T-helper 17 cell (primary cell): ENCODE data around the gene TMEM39B. TPM values are rescaled to one million over a fixed set of nuclear protein-coding genes. Genes with fewer than 3 reads are reported as not detected.
"Not testable (repeated sequence)": the region's sequence is repeated elsewhere in the genome, so short reads cannot be mapped to it uniquely, and the experiment has no call there.

ENCODE experiments used
- ATAC-seq: fragments of 150-1000 bp; cut with Tn5 transposase; 2 replicates; pipeline ENCODE4 v1.10.0; 2021; ENCODE audit warnings: mild to moderate bottlenecking, moderate library complexity
- DNase-seq, 3 donors: peaks; one replicate each; pipeline versions ENCODE4 v3.0.0 to v3.0.0-alpha.2; 2020 to 2021
- H3K9me3 ChIP-seq: one replicate; pipeline ENCODE4 v1.7.0; 2013; ENCODE audit warnings: low read length, mild to moderate bottlenecking; ENCODE audit not compliant: control insufficient read depth, poor library complexity, severe bottlenecking
- H3K27ac Mint-ChIP-seq: one replicate; pipeline ENCODE4 v1.8.0; 2022; ENCODE audit warnings: mild to moderate bottlenecking, moderate library complexity, mixed read lengths
- H3K27me3 Mint-ChIP-seq: one replicate; pipeline ENCODE4 v1.8.0; 2022; ENCODE audit warnings: mixed read lengths
- H3K36me3 Mint-ChIP-seq: one replicate; pipeline ENCODE4 v1.8.0; 2022; ENCODE audit warnings: low read depth, mixed read lengths
- H3K4me1 Mint-ChIP-seq: one replicate; pipeline ENCODE4 v1.8.0; 2022; ENCODE audit warnings: mild to moderate bottlenecking, mixed read lengths
- H3K4me3 Mint-ChIP-seq: one replicate; pipeline ENCODE4 v1.8.0; 2022; ENCODE audit warnings: mild to moderate bottlenecking, moderate library complexity, mixed read lengths
- total RNA-seq, 4 donors: library from RNA in 2 of 4; stranded (reverse) in 2 of 4; gene quantifications; one replicate each; pipeline ENCODE4 v1.2.3 and lab custom pipeline; 2022 to 2026

TMEM39B gene
- total RNA-seq, 2 donors from 2014 or later = 15.8 to 16.7 TPM

DNA sequence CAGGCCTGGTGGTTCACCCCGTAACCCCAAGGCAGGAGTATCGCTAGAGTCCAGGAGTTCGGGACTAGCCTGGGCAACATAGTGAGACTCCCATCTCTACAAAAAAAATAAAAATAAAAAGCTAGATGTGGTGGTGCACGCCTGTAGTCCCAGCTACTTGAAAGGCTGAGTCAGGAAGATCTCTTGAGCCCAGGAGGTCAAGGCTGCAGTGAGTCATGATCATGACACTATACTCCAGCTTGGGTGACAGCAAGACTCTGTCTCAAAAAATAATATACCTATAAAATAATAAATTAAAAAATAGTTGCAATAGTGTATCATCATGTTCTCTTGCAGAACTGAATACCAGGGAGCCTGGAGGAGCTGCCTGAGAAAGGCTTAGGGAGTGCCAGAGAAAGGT is 19.9 kb upstream of the TMEM39B start:
- Mint-ChIP-seq H3K27ac (no peak overlapping the region), H3K27me3 (no peaks in the 10 kb centered on the region), H3K4me1 (peaks cover 4% of the 10 kb centered on the region), H3K4me3 (no peak overlapping the region), H3K36me3 (peaks cover 2% of the 10 kb centered on the region)
- no peaks in the 10 kb centered on the region for H3K9me3 ChIP-seq
- no peak for DNase-seq
- ATAC-seq = no peak

DNA sequence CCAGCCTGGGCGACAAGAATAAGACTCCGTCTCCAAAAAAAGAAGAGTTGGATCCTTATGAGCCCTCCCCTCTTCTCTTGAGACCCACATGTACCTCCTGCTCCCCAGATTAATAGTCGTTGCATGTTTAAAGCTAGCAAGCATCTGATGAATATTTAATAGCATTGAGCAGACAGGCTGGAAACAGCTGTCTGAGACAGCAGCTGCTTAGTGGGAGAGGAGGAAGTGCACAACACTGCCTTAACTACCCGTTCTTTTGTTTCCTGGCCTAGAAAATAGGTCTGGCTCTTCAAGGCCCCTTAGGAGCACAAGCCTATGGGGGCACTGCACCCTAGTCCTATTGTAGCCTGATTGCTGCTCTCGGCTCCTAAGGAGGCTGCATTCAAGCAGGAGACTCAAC is 17.3 kb upstream of the TMEM39B start:
- Mint-ChIP-seq H3K4me1 (peaks cover 2% of the 10 kb centered on the region), H3K36me3 (peaks cover 2% of the 10 kb centered on the region), H3K27ac (no peak overlapping the region), H3K4me3 (no peak overlapping the region), H3K27me3 (no peaks in the 10 kb centered on the region)
- H3K9me3 ChIP-seq = no peaks in the 10 kb centered on the region
- no peak for DNase-seq
- no peak for ATAC-seq

DNA sequence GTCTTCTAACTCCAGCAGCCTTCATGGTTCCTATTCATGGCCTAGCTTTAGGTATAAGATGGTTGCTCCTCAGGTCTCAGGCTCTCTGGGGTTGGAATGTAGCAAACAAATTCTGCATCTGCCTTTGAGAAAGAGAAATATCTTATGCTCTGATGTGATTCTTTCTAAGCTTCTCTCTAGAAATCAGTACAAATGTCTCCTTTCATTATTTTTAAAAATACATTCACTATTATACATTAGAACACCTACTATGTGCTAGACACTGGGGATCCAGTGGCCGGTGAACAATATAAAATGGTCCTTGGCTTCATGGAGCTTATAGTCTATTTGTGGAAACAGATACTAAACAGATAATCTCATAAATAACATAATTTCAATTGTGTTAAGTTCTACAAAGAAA is 16.1 kb upstream of the TMEM39B start:
- DNase-seq (no peak), ATAC-seq (no peak)
- no peaks in the 10 kb centered on the region for H3K27me3 Mint-ChIP-seq
- H3K9me3 ChIP-seq = no peaks in the 10 kb centered on the region
- peaks cover 2% of the 10 kb centered on the region for H3K4me1 Mint-ChIP-seq
- H3K27ac Mint-ChIP-seq = no peak overlapping the region
- peaks cover 2% of the 10 kb centered on the region for H3K36me3 Mint-ChIP-seq
- no peak overlapping the region for H3K4me3 Mint-ChIP-seq

DNA sequence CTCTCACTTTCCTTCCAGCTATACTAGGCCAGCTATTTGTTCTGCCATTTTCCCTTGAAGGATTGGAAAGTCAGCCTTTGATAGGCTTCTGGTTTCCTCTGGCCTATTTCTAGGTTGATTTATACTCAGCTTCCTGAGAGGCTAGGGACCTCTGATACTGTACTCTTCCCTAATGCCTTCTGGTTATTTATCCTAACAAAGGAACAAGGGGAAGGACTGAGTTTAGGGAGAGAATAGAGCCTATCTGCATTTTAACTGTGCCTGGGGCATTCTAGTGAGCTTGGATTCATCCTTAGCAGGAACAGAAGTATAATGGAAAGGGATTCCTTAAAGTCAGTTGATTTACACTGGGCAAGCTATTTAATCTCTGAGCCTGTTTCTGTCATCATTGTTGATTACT is 11.8 kb upstream of the TMEM39B start:
- DNase-seq (no peak), ATAC-seq (no peak)
- Mint-ChIP-seq H3K4me1 (no peaks in the 10 kb centered on the region), H3K4me3 (no peak overlapping the region), H3K36me3 (no peaks in the 10 kb centered on the region), H3K27me3 (no peaks in the 10 kb centered on the region), H3K27ac (no peak overlapping the region)
- no peaks in the 10 kb centered on the region for H3K9me3 ChIP-seq

DNA sequence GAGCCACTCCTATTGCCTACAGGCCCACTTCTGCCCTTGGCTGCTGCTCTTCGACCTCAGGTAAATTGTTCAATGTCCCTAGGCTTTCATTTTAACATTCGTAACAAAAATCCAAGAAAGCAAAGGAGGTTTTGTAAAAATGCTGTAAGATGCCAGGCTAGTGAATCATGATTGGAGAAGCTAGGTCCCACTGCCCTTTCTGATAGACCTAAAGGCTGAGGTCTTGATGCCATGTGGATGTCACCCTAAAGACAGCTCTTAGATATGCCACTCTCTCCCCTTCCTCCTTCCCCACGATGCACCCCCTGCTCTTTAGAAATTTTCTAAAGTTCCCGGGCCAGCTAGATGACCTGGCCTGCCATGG is 9.9 kb upstream of the TMEM39B start:
- Mint-ChIP-seq H3K27me3 (no peaks in the 10 kb centered on the region), H3K4me3 (no peak overlapping the region), H3K27ac (peak overlapping the region; percentile 63), H3K4me1 (no peaks in the 10 kb centered on the region), H3K36me3 (no peaks in the 10 kb centered on the region)
- H3K9me3 ChIP-seq = no peaks in the 10 kb centered on the region
- ATAC-seq (no peak), DNase-seq (no peak)

DNA sequence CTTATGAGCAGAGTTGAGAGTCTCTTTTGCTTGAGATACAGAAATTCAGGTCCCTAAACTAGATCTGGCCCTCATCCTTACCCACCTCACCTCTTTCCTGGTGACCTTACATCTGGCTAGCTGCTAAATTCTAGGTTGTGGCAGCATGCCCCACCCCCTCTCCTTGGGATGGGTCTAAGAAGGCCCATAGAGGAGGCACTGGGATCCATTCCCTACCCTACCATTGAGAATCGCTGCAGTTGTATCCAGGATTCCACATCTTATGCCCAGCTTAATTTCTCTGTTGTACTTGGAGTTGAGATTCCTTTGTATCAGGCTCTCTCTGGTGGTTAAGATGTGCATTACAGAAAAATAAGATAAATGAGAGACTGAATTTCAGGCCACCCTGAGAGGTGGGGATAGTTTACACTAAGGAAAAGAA is 9.5 kb upstream of the TMEM39B start:
- Mint-ChIP-seq H3K36me3 (no peaks in the 10 kb centered on the region), H3K4me3 (no peak overlapping the region), H3K27me3 (no peaks in the 10 kb centered on the region), H3K27ac (peak overlapping the region; percentile 63), H3K4me1 (no peaks in the 10 kb centered on the region)
- ATAC-seq = peak; percentile 64
- H3K9me3 ChIP-seq = no peaks in the 10 kb centered on the region
- DNase-seq = no peak

DNA sequence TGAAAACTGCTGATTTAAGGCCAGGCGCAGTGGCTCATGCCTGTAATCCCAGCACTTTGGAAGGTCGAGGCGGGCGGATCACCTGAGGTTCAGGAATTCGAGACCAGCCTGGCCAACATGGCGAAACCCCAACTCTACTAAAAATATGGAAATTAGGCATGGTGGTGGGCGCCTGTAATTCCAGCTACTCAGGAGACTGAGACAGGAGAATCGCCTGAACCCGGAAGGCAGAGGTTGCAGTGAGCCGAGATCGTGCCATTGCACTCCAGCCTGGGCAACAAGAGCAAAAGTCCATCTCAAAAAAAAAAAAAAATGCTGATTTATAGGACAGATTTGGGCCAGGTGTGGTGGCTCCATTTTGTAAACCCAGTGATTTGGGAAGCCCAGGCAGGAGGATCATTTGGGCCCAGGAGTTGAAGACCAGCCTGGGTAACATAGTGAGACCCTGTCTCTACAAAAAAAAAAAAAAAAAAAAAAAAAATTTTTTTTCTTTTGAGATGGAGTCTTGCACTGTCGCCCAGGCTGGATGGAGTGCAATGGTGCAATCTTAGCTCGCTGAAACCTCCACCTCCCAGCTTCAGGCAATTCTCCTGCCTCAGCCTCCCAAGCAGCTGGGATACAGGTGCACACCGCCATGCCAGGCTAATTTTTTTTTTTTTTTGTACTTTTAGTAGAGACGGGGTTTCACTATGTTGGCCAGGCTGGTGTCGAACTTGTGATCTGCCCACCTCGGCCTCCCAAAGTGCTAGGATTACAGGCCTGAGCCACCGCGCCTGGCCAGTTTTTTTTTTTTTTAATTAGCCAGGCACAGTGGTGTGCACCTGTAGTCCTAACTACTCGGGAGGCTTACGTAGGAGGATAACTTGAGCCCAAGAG is 6.9 kb upstream of the TMEM39B start:
- H3K27ac Mint-ChIP-seq = peak overlapping the region; percentile 78
- not testable (repeated sequence) for H3K36me3 Mint-ChIP-seq, H3K4me3 Mint-ChIP-seq, H3K27me3 Mint-ChIP-seq, DNase-seq, H3K4me1 Mint-ChIP-seq, ATAC-seq, H3K9me3 ChIP-seq

DNA sequence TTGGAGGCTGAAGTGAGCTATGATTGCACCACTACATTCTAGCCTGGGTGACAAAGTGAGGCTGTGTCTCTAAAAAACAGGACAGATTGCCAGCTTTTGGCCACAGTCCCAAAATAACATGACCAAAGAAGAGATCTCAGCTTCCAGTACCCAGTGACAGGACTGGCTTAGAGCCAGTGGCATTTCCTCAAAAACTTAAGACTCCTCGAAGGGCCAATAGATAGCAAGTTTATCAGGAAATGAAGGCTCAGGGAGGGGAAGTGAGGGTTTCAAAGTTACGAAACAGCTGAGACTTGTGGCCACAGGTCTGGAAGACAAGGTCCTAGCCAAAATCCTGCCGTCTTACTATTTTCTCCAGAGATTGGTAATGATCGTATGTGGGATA is 6.3 kb upstream of the TMEM39B start:
- no peaks in the 10 kb centered on the region for H3K9me3 ChIP-seq
- no peak overlapping the region for H3K4me3 Mint-ChIP-seq
- peak; percentile 64 for ATAC-seq
- H3K4me1 Mint-ChIP-seq = peaks cover 5% of the 10 kb centered on the region
- H3K36me3 Mint-ChIP-seq = no peaks in the 10 kb centered on the region
- H3K27ac Mint-ChIP-seq = peak overlapping the region; percentile 24
- no peak for DNase-seq
- H3K27me3 Mint-ChIP-seq = no peaks in the 10 kb centered on the region

DNA sequence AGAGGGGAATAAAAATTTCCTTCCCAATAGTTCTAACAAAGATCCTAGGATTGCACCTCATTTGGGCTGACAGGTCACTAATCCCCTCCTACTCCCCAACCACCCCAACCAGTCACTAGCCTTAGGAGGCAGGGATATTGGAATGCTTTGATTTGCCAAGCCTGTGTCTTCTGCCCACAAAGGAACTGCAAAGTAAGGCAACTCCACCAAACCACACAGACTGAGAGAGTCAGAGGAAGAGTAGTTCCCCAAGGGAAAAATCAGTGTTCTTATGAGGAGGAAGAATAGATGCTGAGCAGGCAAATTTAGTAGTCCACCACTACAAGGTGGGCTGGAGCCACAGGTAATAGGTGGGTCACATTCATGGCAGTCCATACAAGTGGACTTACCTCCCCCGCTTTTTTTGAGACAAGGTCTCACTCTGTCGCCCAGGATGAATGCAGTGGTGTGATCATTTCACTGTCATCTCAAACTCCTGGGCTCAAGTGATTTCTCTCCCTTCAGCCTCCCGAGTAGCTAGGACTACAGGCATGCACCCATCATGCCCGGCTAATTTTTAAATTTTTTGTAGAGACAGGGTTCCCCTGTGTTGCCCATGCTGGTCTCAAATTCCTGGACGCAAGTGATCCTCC is 3.7 kb upstream of the TMEM39B start:
- Mint-ChIP-seq H3K4me1 (peaks cover 22% of the 10 kb centered on the region), H3K27ac (no peak overlapping the region), H3K27me3 (no peaks in the 10 kb centered on the region), H3K4me3 (no peak overlapping the region), H3K36me3 (no peaks in the 10 kb centered on the region)
- DNase-seq = no peak
- H3K9me3 ChIP-seq = no peaks in the 10 kb centered on the region
- no peak for ATAC-seq

DNA sequence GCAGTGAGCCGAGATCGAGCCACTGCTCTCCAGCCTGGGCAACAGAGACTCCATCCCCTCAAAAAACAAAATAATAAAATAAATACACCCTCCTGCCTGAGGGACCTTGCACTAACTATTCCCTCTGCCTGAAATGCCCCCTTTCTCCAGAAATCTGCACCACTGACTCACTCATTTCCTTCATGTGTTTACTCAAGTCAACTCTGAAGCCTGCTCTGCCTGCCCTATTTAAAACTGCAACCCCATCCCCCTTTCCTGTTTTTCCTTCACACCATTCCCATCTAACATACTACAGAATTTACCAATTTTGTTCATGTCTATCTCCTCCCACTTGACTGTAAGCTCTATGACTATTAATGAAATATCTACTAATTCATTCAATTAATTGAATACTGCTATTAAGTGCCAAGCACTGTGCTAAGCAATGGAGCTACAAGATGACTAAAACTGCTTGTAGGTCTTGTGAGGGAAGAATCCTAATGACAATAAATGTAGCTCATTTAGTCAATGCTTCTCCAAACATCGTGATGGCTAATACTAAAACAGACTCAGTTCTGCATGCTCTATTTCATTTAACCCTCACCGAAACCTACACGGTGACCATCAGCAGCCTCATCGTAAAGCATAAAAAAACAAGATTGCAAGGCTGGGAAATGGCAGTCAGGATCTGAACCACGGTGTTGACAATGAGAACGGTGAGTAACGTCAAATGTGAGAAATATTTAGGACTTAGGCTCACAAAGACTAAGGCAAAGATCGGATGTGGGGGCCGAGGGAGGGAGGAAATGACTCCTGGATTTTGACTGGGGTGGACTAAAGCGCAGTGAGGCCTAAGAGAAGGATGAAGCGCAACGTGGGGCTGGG is 749 bp upstream of the TMEM39B start:
- H3K36me3 Mint-ChIP-seq = peaks cover 3% of the 10 kb centered on the region
- H3K27ac Mint-ChIP-seq = peak overlapping the region; percentile 94
- no peaks in the 10 kb centered on the region for H3K9me3 ChIP-seq
- H3K4me1 Mint-ChIP-seq = peaks cover 32% of the 10 kb centered on the region
- peak overlapping the region; percentile 96 for H3K4me3 Mint-ChIP-seq
- DNase-seq = no peak
- no peak for ATAC-seq
- H3K27me3 Mint-ChIP-seq = no peaks in the 10 kb centered on the region

DNA sequence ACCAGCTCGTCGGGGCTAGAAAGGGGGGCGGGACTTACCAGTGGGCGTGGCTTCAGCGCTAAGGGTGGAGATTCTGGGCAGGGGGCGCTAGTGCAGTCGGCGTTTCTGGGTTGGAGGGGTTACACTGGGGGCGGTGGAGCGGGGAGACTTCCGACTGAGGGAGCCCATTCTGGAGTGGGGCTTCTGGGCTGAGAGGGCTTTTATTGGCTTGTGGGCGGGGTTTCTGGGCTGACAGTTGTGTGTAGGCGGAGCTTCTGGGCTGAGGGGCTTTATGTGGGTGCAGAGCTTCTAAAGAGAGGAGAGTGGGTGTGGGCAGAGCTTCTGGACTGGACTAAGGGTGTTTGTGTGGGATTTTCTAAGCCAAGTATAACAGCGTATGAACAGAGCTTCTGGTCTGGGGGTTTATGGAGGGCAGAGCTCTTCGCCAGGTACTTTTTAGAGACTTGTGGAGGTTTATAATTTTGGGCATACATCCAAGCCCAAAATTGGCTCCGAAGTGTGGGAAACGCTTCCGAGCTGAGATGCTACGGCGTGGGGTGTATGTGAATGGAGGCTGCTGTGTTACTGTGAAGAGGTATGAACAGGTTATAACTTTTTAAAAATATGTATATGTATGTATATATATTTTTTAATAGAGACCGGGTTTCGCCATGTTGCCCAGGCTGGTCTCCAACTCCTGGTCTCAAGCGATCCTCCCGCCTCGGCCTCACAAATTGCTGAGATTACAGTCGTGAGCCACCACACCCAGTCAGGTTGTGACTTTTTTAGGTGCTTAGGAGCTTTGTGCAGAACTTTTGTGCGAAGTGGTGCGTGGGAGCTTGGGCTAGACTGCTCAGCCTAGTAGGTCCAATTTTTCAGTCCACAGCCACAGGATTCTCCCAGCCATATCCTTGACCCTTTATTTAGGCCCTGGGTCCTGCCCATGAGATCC is 825 bp downstream of the TMEM39B start:
- no peaks in the 10 kb centered on the region for H3K9me3 ChIP-seq
- Mint-ChIP-seq H3K36me3 (peaks cover 10% of the 10 kb centered on the region), H3K4me1 (peaks cover 38% of the 10 kb centered on the region), H3K4me3 (peak overlapping the region; percentile 96), H3K27me3 (no peaks in the 10 kb centered on the region), H3K27ac (peak overlapping the region; percentile 94)
- DNase-seq (peak in 1 of 3 donors; percentile 87), ATAC-seq (peak; percentile 41)

DNA sequence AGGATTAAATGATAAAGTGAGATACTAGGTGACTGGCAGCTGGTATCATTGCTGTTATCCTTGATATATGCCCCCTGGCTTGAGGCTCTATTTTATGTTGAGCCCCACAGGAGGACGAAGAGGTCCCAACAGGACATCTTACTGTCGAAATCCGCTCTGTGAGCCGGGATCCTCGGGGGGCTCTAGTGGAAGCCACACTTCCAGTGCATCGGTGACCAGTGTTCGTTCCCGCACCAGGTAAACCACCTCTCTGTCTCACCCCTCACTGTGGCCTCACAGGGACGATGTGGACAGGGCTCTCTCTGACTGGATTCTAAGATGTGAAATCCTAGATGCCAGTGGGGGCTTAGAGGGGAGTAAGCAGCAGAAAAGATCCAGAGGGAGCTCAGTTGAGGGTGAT is 2.1 kb downstream of the TMEM39B start:
- H3K27ac Mint-ChIP-seq = peak overlapping the region; percentile 94
- H3K9me3 ChIP-seq = no peaks in the 10 kb centered on the region
- peaks cover 38% of the 10 kb centered on the region for H3K4me1 Mint-ChIP-seq
- H3K36me3 Mint-ChIP-seq = peaks cover 10% of the 10 kb centered on the region
- no peaks in the 10 kb centered on the region for H3K27me3 Mint-ChIP-seq
- no peak for DNase-seq
- no peak for ATAC-seq
- peak overlapping the region; percentile 68 for H3K4me3 Mint-ChIP-seq
